SU-DHL-6 (cell line): ENCODE data around the gene ZSWIM8.

Source experiments
- EZH2phosphoT487 ChIP-seq: fragments of 200-600 bp; sonication (generic), shearing (Covaris generic); conservative IDR thresholded peaks from 2 replicates; pipeline ENCODE4 v1.6.1; 2018; ENCODE audit warnings: mild to moderate bottlenecking, antibody characterized with exemption, low read length, moderate library complexity, mixed read lengths
- TF ChIP-seq, protein P1 (sequence below): fragments of 200-600 bp; sonication (generic); IDR thresholded peaks from one replicate; pipeline ENCODE4 v1.5.1; 2017; ENCODE audit warnings: antibody characterized with exemption, mild to moderate bottlenecking, low read length, moderate library complexity; ENCODE audit not compliant: insufficient read depth, poor library complexity, severe bottlenecking

DNA sequence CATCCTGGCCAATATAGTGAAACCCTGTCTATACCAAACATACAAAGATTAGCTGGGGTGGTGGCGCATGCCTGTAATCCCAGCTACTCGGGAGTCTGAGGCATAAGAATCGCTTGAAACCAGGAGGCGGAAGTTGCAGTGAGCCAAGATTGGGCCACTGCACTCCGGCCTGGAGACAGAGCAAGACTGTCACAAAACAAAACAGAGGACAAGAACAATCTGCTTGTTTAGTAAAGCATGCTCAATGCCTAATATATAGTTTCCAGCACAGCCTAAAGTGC is 43.0 kb upstream of the ZSWIM8 start:
- TF ChIP-seq, protein P1, sequence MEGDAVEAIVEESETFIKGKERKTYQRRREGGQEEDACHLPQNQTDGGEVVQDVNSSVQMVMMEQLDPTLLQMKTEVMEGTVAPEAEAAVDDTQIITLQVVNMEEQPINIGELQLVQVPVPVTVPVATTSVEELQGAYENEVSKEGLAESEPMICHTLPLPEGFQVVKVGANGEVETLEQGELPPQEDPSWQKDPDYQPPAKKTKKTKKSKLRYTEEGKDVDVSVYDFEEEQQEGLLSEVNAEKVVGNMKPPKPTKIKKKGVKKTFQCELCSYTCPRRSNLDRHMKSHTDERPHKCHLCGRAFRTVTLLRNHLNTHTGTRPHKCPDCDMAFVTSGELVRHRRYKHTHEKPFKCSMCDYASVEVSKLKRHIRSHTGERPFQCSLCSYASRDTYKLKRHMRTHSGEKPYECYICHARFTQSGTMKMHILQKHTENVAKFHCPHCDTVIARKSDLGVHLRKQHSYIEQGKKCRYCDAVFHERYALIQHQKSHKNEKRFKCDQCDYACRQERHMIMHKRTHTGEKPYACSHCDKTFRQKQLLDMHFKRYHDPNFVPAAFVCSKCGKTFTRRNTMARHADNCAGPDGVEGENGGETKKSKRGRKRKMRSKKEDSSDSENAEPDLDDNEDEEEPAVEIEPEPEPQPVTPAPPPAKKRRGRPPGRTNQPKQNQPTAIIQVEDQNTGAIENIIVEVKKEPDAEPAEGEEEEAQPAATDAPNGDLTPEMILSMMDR, result no peak
- no peak for TF ChIP-seq EZH2phosphoT487
